GM19397 (cell line): ENCODE measurements around the gene MKRN2OS.

Source experiments
- ATAC-seq: cut with Tn5 transposase; IDR thresholded peaks from one replicate; pipeline ENCODE4 v1.9.1; 2021; ENCODE audit warnings: mild to moderate bottlenecking, moderate library complexity; ENCODE audit not compliant: unreplicated experiment

Gene MKRN2OS

GRCh38 chr3:12516873-12517272, 28.4 kb downstream of the MKRN2OS start:
- ATAC-seq: no peak

- ATAC-seq: no peak
Observed at GRCh38 chr3:12515631-12516030, 29.7 kb downstream of the MKRN2OS start.

- ATAC-seq: no peak
Observed at GRCh38 chr3:12513694-12514446, 31.4 kb downstream of the MKRN2OS start.

GRCh38 chr3:12512534-12513118, 32.7 kb downstream of the MKRN2OS start:
- no peak for ATAC-seq

GRCh38 chr3:12509466-12509865, 35.8 kb downstream of the MKRN2OS start:
- ATAC-seq: no peak

- ATAC-seq: no peak
Observed at GRCh38 chr3:12508291-12508700, 37.0 kb downstream of the MKRN2OS start.

GRCh38 chr3:12507591-12508281, 37.6 kb downstream of the MKRN2OS start:
- ATAC-seq: no peak

GRCh38 chr3:12506201-12506709, 39.0 kb downstream of the MKRN2OS start:
- ATAC-seq: no peak

GRCh38 chr3:12503126-12503957, 42.0 kb downstream of the MKRN2OS start:
- no peak for ATAC-seq

GRCh38 chr3:12501360-12502020, 43.8 kb downstream of the MKRN2OS start:
- no peak for ATAC-seq

GRCh38 chr3:12499474-12499873, 45.8 kb downstream of the MKRN2OS start:
- ATAC-seq: no peak

GRCh38 chr3:12496453-12496761, 48.9 kb downstream of the MKRN2OS start:
- no peak for ATAC-seq

- no peak for ATAC-seq
Observed at GRCh38 chr3:12495749-12496452, 49.4 kb downstream of the MKRN2OS start.

- ATAC-seq: no peak
Observed at GRCh38 chr3:12490547-12490946, 54.8 kb downstream of the MKRN2OS start.

GRCh38 chr3:12489832-12490231, 55.5 kb downstream of the MKRN2OS start:
- no peak for ATAC-seq
